Measurements from ENCODE around the gene BUD13.

BUD13 gene

DNA sequence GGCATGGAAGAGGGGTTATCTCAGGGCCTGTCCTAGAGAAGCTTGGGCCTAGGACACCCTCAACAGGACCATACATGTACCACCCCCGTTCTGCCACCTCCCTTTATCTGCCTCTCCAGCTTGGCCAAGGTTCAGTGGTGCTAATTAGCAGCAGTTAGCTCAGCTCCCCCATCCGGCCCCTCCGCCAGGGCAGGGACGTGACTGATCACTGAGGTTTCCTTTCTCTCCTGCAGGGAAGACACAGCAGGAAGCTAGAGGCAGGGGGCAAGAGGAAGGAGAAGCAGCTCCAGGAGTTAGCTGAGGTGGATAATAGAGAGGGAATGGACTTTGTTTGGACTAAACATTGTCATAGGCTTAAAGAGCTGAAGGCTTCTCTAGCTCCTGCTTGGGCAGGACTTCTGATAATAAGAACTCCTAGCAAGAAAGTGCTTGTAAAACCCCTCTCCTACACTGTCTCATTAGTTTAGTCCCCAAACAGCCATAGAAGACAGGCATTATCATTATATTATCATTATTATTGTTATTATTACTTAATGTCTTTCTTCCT lies 53.8 kb downstream of the BUD13 start:
- TF ChIP-seq SIN3A (IDR thresholded peaks at IDR 0.05; ENCODE audit: borderline replicate concordance, insufficient read depth, low read length) (no peak), FOXP2 (optimal IDR thresholded peaks at IDR 0.05; ENCODE audit: borderline replicate concordance, extremely low read depth, extremely low read length, insufficient read depth) (no peak), POLR2AphosphoS5 (IDR thresholded peaks at IDR 0.05; ENCODE audit: low read depth, low read length) (no peak), TAF1 (IDR thresholded peaks at IDR 0.05; ENCODE audit: borderline replicate concordance, insufficient read depth, low read length) (no peak)
- TF ChIP-seq, protein P1, sequence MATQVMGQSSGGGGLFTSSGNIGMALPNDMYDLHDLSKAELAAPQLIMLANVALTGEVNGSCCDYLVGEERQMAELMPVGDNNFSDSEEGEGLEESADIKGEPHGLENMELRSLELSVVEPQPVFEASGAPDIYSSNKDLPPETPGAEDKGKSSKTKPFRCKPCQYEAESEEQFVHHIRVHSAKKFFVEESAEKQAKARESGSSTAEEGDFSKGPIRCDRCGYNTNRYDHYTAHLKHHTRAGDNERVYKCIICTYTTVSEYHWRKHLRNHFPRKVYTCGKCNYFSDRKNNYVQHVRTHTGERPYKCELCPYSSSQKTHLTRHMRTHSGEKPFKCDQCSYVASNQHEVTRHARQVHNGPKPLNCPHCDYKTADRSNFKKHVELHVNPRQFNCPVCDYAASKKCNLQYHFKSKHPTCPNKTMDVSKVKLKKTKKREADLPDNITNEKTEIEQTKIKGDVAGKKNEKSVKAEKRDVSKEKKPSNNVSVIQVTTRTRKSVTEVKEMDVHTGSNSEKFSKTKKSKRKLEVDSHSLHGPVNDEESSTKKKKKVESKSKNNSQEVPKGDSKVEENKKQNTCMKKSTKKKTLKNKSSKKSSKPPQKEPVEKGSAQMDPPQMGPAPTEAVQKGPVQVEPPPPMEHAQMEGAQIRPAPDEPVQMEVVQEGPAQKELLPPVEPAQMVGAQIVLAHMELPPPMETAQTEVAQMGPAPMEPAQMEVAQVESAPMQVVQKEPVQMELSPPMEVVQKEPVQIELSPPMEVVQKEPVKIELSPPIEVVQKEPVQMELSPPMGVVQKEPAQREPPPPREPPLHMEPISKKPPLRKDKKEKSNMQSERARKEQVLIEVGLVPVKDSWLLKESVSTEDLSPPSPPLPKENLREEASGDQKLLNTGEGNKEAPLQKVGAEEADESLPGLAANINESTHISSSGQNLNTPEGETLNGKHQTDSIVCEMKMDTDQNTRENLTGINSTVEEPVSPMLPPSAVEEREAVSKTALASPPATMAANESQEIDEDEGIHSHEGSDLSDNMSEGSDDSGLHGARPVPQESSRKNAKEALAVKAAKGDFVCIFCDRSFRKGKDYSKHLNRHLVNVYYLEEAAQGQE (IDR thresholded peaks at IDR 0.05; ENCODE audit: insufficient read depth in 1 of 2, low read depth in 2 of 2, low read length in 2 of 2) = no peak

DNA sequence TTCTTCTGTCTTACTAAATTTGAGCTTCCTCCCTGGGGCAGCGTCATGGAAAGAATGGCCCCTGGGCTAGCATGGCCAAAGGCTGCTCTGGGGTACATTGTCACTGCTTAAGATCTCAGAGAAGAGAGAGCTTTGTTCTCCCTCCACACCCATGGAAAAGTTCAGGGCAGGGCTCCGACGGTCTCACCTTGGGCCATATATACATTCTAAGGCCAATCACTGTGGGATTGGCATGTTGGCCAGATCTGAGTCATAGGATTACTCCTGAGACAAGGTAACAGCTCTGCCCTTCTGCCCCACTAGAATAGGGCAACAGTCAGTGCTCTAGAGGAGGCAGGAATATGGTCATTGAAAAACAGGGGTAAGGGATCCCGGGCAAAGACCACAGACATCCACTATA lies 56.2 kb downstream of the BUD13 start:
- TF ChIP-seq FOXP2 (optimal IDR thresholded peaks at IDR 0.05; ENCODE audit: borderline replicate concordance, extremely low read depth, extremely low read length, insufficient read depth) (no peak), POLR2AphosphoS5 (IDR thresholded peaks at IDR 0.05; ENCODE audit: low read depth, low read length) (no peak), SIN3A (IDR thresholded peaks at IDR 0.05; ENCODE audit: borderline replicate concordance, insufficient read depth, low read length) (no peak), TAF1 (IDR thresholded peaks at IDR 0.05; ENCODE audit: borderline replicate concordance, insufficient read depth, low read length) (no peak)
- TF ChIP-seq, protein P1 (IDR thresholded peaks at IDR 0.05; ENCODE audit: insufficient read depth in 1 of 2, low read depth in 2 of 2, low read length in 2 of 2) = no peak

DNA sequence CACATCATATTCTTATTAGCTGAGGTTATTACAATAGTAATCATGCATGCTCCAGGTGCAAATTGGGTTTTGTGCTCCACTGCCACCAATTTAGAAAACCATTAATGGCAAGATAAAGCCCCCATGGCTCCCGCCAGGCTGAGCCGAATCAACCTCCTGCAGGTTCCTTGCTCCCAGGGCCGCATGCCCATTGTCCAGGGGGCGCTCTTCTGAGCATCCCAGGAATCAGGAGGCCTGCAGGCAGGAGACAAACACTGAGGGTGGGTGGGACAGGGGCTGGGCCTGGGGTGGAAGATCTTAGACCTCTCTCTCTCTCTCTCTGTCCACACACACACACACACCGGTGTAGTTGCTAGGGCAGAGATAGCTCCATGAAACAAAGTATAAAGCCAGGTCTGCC lies 57.4 kb downstream of the BUD13 start:
- TF ChIP-seq TAF1 (IDR thresholded peaks at IDR 0.05; ENCODE audit: borderline replicate concordance, insufficient read depth, low read length) = no peak
- no peak for TF ChIP-seq SIN3A (IDR thresholded peaks at IDR 0.05; ENCODE audit: borderline replicate concordance, insufficient read depth, low read length)
- TF ChIP-seq, protein P1 (IDR thresholded peaks at IDR 0.05; ENCODE audit: insufficient read depth in 1 of 2, low read depth in 2 of 2, low read length in 2 of 2) = no peak
- no peak for TF ChIP-seq FOXP2 (optimal IDR thresholded peaks at IDR 0.05; ENCODE audit: borderline replicate concordance, extremely low read depth, extremely low read length, insufficient read depth)
- TF ChIP-seq POLR2AphosphoS5 (IDR thresholded peaks at IDR 0.05; ENCODE audit: low read depth, low read length) = no peak

DNA sequence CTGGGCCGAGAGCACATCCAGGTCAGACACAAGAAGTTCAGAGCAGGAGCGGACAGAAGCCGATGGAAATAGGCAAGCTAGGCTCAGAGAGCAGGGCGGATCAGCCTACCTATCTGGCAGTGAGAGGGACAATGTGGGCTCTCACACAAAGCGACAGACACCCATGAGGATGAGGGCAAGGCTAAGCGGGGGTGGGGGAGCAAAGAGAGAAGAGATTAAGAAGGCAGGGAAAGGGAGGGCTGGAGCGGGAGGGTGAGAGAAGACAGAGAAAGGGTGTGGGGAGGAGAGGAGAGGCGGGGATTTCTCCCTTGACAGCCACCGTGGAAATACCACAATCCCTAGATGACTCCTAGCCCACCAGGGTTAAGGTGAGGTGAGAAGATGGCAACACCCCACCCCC lies 57.9 kb downstream of the BUD13 start:
- TF ChIP-seq TAF1 (IDR thresholded peaks at IDR 0.05; ENCODE audit: borderline replicate concordance, insufficient read depth, low read length) (no peak), SIN3A (IDR thresholded peaks at IDR 0.05; ENCODE audit: borderline replicate concordance, insufficient read depth, low read length) (no peak), POLR2AphosphoS5 (IDR thresholded peaks at IDR 0.05; ENCODE audit: low read depth, low read length) (no peak), FOXP2 (optimal IDR thresholded peaks at IDR 0.05; ENCODE audit: borderline replicate concordance, extremely low read depth, extremely low read length, insufficient read depth) (no peak)
- TF ChIP-seq, protein P1 (IDR thresholded peaks at IDR 0.05; ENCODE audit: insufficient read depth in 1 of 2, low read depth in 2 of 2, low read length in 2 of 2) = no peak

DNA sequence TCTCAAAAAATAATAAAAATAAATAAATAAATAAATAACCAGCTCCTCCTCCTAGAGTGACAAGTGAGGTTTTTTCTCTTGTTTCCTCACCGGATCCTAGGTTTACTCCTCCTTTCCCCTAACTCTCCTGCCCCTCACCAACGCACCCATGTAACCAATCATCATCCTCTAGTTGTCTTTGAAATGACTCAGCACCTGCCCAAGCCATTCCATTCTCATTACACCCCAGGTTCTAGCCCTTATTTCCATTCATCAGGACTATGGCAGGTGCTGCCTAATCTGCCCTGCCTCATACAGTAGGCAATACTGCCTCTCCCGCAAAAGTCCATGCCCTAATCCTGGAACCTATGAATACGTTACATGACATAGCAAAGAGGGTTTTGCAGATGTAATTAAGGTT lies 60.4 kb downstream of the BUD13 start:
- TF ChIP-seq FOXP2 (optimal IDR thresholded peaks at IDR 0.05; ENCODE audit: borderline replicate concordance, extremely low read depth, extremely low read length, insufficient read depth) (no peak), SIN3A (IDR thresholded peaks at IDR 0.05; ENCODE audit: borderline replicate concordance, insufficient read depth, low read length) (no peak), TAF1 (IDR thresholded peaks at IDR 0.05; ENCODE audit: borderline replicate concordance, insufficient read depth, low read length) (no peak), POLR2AphosphoS5 (IDR thresholded peaks at IDR 0.05; ENCODE audit: low read depth, low read length) (no peak)
- TF ChIP-seq, protein P1 (IDR thresholded peaks at IDR 0.05; ENCODE audit: insufficient read depth in 1 of 2, low read depth in 2 of 2, low read length in 2 of 2) = no peak
